Thyroid gland (tissue), 4 donors: Measurements from ENCODE around the gene PHAX.

Experiments used
- POLR2A ChIP-seq, 2 donors: fragments of 450-650 bp; IDR thresholded peaks; one replicate each; pipeline ENCODE4 v1.6.1; 2017; ENCODE audit warnings: antibody characterized with exemption in 2 of 2, mild to moderate bottlenecking in 2 of 2, moderate library complexity in 1 of 2
- TF ChIP-seq, protein P1 (sequence below), 6 experiments: fragments of 200-600 bp in 3 of 6; fragments of 450-650 bp in 3 of 6; sonication (generic) in 3 of 6; IDR thresholded peaks; one replicate each; pipeline ENCODE4 v1.5.1; 2016 to 2019; ENCODE audit warnings: antibody characterized with exemption in 6 of 6, mild to moderate bottlenecking in 2 of 6, inconsistent platforms in 1 of 6, moderate library complexity in 1 of 6

- TF ChIP-seq, protein P1, sequence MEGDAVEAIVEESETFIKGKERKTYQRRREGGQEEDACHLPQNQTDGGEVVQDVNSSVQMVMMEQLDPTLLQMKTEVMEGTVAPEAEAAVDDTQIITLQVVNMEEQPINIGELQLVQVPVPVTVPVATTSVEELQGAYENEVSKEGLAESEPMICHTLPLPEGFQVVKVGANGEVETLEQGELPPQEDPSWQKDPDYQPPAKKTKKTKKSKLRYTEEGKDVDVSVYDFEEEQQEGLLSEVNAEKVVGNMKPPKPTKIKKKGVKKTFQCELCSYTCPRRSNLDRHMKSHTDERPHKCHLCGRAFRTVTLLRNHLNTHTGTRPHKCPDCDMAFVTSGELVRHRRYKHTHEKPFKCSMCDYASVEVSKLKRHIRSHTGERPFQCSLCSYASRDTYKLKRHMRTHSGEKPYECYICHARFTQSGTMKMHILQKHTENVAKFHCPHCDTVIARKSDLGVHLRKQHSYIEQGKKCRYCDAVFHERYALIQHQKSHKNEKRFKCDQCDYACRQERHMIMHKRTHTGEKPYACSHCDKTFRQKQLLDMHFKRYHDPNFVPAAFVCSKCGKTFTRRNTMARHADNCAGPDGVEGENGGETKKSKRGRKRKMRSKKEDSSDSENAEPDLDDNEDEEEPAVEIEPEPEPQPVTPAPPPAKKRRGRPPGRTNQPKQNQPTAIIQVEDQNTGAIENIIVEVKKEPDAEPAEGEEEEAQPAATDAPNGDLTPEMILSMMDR (IDR thresholded peaks at IDR 0.05) = no peak
- no peak for TF ChIP-seq POLR2A (IDR thresholded peaks at IDR 0.05)
These were observed 25.1 kb upstream of the PHAX start for GRCh38 chr5:126575644-126576043.
